HEK293 (cell line): ENCODE data around the gene MADCAM1.
A peak's percentile ranks its signal among the peaks of the same experiment; 100 is the strongest.

Experiments used
- BCL11B ChIP-seq: fragments of 450-650 bp; formaldehyde crosslinking; IDR thresholded peaks from 2 replicates; pipeline ENCODE4 v1.5.1; 2016; ENCODE audit warnings: low read depth, missing biosample characterization, missing genetic modification characterization
- EGR2 ChIP-seq: fragments of 450-650 bp; formaldehyde crosslinking; IDR thresholded peaks from 2 replicates; pipeline ENCODE4 v1.5.1; 2016; ENCODE audit warnings: low read depth, missing biosample characterization, missing genetic modification characterization
- GLIS1 ChIP-seq: fragments of 450-650 bp; formaldehyde crosslinking; IDR thresholded peaks from 2 replicates; pipeline ENCODE4 v1.5.1; 2016; ENCODE audit warnings: missing biosample characterization, missing genetic modification characterization
- GLIS2 ChIP-seq: fragments of 450-650 bp; formaldehyde crosslinking; IDR thresholded peaks from 2 replicates; pipeline ENCODE4 v1.5.1; 2016; ENCODE audit warnings: missing biosample characterization, missing genetic modification characterization
- HOXA7 ChIP-seq: sonication (generic); formaldehyde crosslinking; IDR thresholded peaks from 2 replicates; pipeline ENCODE4 v1.8.1; 2022; ENCODE audit warnings: missing genetic modification reagents, borderline replicate concordance
- IKZF3 ChIP-seq: fragments of 450-650 bp; IDR thresholded peaks from 2 replicates; pipeline ENCODE4 v1.5.0; 2018; ENCODE audit warnings: missing biosample characterization, mild to moderate bottlenecking, missing genetic modification characterization, moderate library complexity
- KLF1 ChIP-seq: fragments of 450-650 bp; formaldehyde crosslinking; IDR thresholded peaks from 2 replicates; pipeline ENCODE4 v1.5.1; 2016; ENCODE audit warnings: missing biosample characterization, missing genetic modification characterization
- KLF7 ChIP-seq: fragments of 450-650 bp; formaldehyde crosslinking; IDR thresholded peaks from 2 replicates; pipeline ENCODE4 v1.5.1; 2016; ENCODE audit warnings: missing biosample characterization, missing genetic modification characterization, borderline replicate concordance
- OSR2 ChIP-seq: fragments of 450-650 bp; formaldehyde crosslinking; IDR thresholded peaks from 2 replicates; pipeline ENCODE4 v1.5.1; 2016; ENCODE audit warnings: missing biosample characterization, missing genetic modification characterization
- SALL2 ChIP-seq: fragments of 450-650 bp; formaldehyde crosslinking; IDR thresholded peaks from 2 replicates; pipeline ENCODE4 v1.5.0; 2017; ENCODE audit warnings: missing biosample characterization, mild to moderate bottlenecking, missing genetic modification characterization, borderline replicate concordance
- SCRT1 ChIP-seq: fragments of 450-650 bp; formaldehyde crosslinking; IDR thresholded peaks from 2 replicates; pipeline ENCODE4 v1.5.1; 2016; ENCODE audit warnings: missing biosample characterization, missing genetic modification characterization, borderline replicate concordance
- SCRT2 ChIP-seq: fragments of 450-650 bp; formaldehyde crosslinking; IDR thresholded peaks from 2 replicates; pipeline ENCODE4 v1.5.1; 2016; ENCODE audit warnings: missing biosample characterization, missing genetic modification characterization
- SP2 ChIP-seq: fragments of 450-650 bp; formaldehyde crosslinking; IDR thresholded peaks from 2 replicates; pipeline ENCODE4 v1.5.1; 2016; ENCODE audit warnings: missing biosample characterization, missing genetic modification characterization
- SP7 ChIP-seq: fragments of 450-650 bp; formaldehyde crosslinking; IDR thresholded peaks from 2 replicates; pipeline ENCODE4 v1.5.1; 2016; ENCODE audit warnings: missing biosample characterization, missing genetic modification characterization
- TCF7L2 ChIP-seq: IDR thresholded peaks from 2 replicates; pipeline ENCODE4 v1.6.1; 2011; ENCODE audit warnings: low read depth, mild to moderate bottlenecking, inconsistent platforms, low read length, moderate library complexity, borderline replicate concordance
- ZBTB8A ChIP-seq: fragments of 450-650 bp; formaldehyde crosslinking; IDR thresholded peaks from 2 replicates; pipeline ENCODE4 v1.5.1; 2016; ENCODE audit warnings: missing biosample characterization, missing genetic modification characterization
- ZFP41 ChIP-seq: fragments of 450-650 bp; formaldehyde crosslinking; IDR thresholded peaks from 2 replicates; pipeline ENCODE4 v1.5.1; 2016; ENCODE audit warnings: missing biosample characterization, missing genetic modification characterization, borderline replicate concordance
- ZNF157 ChIP-seq: fragments of 450-650 bp; formaldehyde crosslinking; IDR thresholded peaks from 2 replicates; pipeline ENCODE4 v1.5.1; 2016; ENCODE audit warnings: missing biosample characterization, missing genetic modification characterization
- ZNF223 ChIP-seq: fragments of 450-650 bp; formaldehyde crosslinking; IDR thresholded peaks from 2 replicates; pipeline ENCODE4 v1.5.1; 2016; ENCODE audit warnings: missing biosample characterization, missing genetic modification characterization
- ZNF324 ChIP-seq: fragments of 450-650 bp; formaldehyde crosslinking; IDR thresholded peaks from 2 replicates; pipeline ENCODE4 v1.5.1; 2016; ENCODE audit warnings: missing biosample characterization, missing genetic modification characterization
- ZNF335 ChIP-seq: fragments of 450-650 bp; formaldehyde crosslinking; conservative IDR thresholded peaks from 2 replicates; pipeline ENCODE4 v1.5.1; 2016; ENCODE audit warnings: missing biosample characterization, missing genetic modification characterization
- ZNF48 ChIP-seq: fragments of 450-650 bp; formaldehyde crosslinking; IDR thresholded peaks from 2 replicates; pipeline ENCODE4 v1.5.1; 2016; ENCODE audit warnings: missing biosample characterization, missing genetic modification characterization
- ZNF626 ChIP-seq: fragments of 450-650 bp; sonication (Bioruptor Pico); formaldehyde crosslinking; IDR thresholded peaks from 2 replicates; pipeline ENCODE4 v1.5.1; 2018; ENCODE audit warnings: missing biosample characterization, missing genetic modification characterization, inconsistent platforms
- ZNF658 ChIP-seq: fragments of 450-650 bp; formaldehyde crosslinking; IDR thresholded peaks from 2 replicates; pipeline ENCODE4; 2016; ENCODE audit warnings: missing biosample characterization, missing genetic modification characterization
- ZNF664 ChIP-seq: fragments of 450-650 bp; formaldehyde crosslinking; IDR thresholded peaks from 2 replicates; pipeline ENCODE4 v1.5.1; 2016; ENCODE audit warnings: missing biosample characterization, missing genetic modification characterization
- ZNF677 ChIP-seq: fragments of 450-650 bp; IDR thresholded peaks from 2 replicates; pipeline ENCODE4 v1.5.0; 2018; ENCODE audit warnings: missing biosample characterization, mild to moderate bottlenecking, missing genetic modification characterization, moderate library complexity
- ZNF701 ChIP-seq: fragments of 450-650 bp; formaldehyde crosslinking; IDR thresholded peaks from 2 replicates; pipeline ENCODE4 v1.5.1; 2016; ENCODE audit warnings: missing biosample characterization, missing genetic modification characterization
- ZNF837 ChIP-seq: fragments of 450-650 bp; formaldehyde crosslinking; IDR thresholded peaks from 2 replicates; pipeline ENCODE4 v1.5.1; 2016; ENCODE audit warnings: missing biosample characterization, missing genetic modification characterization
- TF ChIP-seq, protein P1 (sequence below): fragments of 450-650 bp; formaldehyde crosslinking; IDR thresholded peaks from 2 replicates; pipeline ENCODE4 v1.5.1; 2017; ENCODE audit warnings: missing biosample characterization, missing genetic modification characterization
- TF ChIP-seq, protein P2 (sequence below): fragments of 450-650 bp; formaldehyde crosslinking; IDR thresholded peaks from 2 replicates; pipeline ENCODE4 v1.5.1; 2016; ENCODE audit warnings: missing biosample characterization, missing genetic modification characterization
- TF ChIP-seq, protein P3 (sequence below): fragments of 450-650 bp; formaldehyde crosslinking; IDR thresholded peaks from 2 replicates; pipeline ENCODE4 v1.5.1; 2016; ENCODE audit warnings: missing biosample characterization, missing genetic modification characterization, low read depth
- TF ChIP-seq, protein P4 (sequence below): fragments of 450-650 bp; formaldehyde crosslinking; optimal IDR thresholded peaks from 2 replicates; pipeline ENCODE3; 2016; ENCODE audit warnings: missing biosample characterization, mild to moderate bottlenecking, missing genetic modification characterization
- TF ChIP-seq, protein P5 (sequence below): fragments of 450-650 bp; formaldehyde crosslinking; IDR thresholded peaks from 2 replicates; pipeline ENCODE4 v1.5.1; 2016; ENCODE audit warnings: missing biosample characterization, missing genetic modification characterization

MADCAM1 gene

DNA sequence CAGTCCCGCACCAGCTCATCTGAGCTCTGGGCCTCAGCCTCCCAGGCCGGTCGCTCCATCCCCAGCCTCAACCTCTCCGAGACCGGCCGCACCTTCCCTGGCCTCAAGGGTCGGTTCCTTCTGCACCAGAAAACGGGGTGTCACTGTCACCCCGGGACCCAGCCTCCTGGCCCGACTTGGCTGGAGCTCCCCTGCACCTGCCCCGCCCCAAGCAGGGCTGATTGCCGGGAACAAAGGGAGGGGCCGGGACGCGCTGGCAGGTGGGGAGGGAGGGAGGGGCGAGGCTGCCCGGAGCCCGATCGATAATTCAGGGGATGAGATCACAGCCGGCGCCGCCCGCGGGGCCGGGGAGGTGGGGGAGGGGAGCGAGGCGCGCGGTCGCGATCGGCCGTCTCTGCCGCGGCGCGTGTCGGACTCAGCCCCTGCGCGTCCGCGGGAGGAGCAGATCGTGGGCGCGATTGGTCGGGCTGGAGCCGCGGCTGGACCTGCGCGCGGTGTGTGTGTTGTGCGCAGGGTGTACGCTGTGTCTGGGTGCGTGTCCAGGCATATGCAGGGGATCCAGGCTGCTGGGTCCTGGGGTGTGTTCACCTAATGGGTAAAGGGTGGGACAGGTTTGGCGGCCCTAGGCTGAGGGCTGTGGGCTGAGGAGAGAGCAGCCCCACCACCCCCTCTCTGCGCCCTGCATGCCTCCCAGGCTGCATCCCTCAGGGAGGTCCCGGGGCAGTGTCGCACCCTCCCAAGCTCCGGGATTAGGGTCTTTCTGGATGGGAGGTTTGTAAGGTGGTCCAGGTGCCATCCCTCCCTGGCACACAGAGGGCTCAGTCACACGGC lies 34.4 kb upstream of the MADCAM1 start (continued):
- TF ChIP-seq, protein P1, sequence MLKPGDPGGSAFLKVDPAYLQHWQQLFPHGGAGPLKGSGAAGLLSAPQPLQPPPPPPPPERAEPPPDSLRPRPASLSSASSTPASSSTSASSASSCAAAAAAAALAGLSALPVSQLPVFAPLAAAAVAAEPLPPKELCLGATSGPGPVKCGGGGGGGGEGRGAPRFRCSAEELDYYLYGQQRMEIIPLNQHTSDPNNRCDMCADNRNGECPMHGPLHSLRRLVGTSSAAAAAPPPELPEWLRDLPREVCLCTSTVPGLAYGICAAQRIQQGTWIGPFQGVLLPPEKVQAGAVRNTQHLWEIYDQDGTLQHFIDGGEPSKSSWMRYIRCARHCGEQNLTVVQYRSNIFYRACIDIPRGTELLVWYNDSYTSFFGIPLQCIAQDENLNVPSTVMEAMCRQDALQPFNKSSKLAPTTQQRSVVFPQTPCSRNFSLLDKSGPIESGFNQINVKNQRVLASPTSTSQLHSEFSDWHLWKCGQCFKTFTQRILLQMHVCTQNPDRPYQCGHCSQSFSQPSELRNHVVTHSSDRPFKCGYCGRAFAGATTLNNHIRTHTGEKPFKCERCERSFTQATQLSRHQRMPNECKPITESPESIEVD (tag by site-specific recombination) = no peak
- 0 out of 2 replicates have a peak, but pooled peaks have one; percentile 21 for TF ChIP-seq OSR2 (tag by site-specific recombination)
- TF ChIP-seq GLIS1 (tag by site-specific recombination) = peak; percentile 62
- TF ChIP-seq, protein P2, sequence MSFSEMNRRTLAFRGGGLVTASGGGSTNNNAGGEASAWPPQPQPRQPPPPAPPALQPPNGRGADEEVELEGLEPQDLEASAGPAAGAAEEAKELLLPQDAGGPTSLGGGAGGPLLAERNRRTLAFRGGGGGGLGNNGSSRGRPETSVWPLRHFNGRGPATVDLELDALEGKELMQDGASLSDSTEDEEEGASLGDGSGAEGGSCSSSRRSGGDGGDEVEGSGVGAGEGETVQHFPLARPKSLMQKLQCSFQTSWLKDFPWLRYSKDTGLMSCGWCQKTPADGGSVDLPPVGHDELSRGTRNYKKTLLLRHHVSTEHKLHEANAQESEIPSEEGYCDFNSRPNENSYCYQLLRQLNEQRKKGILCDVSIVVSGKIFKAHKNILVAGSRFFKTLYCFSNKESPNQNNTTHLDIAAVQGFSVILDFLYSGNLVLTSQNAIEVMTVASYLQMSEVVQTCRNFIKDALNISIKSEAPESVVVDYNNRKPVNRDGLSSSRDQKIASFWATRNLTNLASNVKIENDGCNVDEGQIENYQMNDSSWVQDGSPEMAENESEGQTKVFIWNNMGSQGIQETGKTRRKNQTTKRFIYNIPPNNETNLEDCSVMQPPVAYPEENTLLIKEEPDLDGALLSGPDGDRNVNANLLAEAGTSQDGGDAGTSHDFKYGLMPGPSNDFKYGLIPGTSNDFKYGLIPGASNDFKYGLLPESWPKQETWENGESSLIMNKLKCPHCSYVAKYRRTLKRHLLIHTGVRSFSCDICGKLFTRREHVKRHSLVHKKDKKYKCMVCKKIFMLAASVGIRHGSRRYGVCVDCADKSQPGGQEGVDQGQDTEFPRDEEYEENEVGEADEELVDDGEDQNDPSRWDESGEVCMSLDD (tag by site-specific recombination) = peak; percentile 95
- no peak for TF ChIP-seq ZNF48 (tag by site-specific recombination)
- TF ChIP-seq, protein P3, sequence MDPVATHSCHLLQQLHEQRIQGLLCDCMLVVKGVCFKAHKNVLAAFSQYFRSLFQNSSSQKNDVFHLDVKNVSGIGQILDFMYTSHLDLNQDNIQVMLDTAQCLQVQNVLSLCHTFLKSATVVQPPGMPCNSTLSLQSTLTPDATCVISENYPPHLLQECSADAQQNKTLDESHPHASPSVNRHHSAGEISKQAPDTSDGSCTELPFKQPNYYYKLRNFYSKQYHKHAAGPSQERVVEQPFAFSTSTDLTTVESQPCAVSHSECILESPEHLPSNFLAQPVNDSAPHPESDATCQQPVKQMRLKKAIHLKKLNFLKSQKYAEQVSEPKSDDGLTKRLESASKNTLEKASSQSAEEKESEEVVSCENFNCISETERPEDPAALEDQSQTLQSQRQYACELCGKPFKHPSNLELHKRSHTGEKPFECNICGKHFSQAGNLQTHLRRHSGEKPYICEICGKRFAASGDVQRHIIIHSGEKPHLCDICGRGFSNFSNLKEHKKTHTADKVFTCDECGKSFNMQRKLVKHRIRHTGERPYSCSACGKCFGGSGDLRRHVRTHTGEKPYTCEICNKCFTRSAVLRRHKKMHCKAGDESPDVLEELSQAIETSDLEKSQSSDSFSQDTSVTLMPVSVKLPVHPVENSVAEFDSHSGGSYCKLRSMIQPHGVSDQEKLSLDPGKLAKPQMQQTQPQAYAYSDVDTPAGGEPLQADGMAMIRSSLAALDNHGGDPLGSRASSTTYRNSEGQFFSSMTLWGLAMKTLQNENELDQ = no peak
- peak; percentile 86; the same call in 1 of the 2 replicates for TF ChIP-seq BCL11B (tag by site-specific recombination)
- no peak for TF ChIP-seq ZNF157 (tag by site-specific recombination)
- TF ChIP-seq, protein P4, sequence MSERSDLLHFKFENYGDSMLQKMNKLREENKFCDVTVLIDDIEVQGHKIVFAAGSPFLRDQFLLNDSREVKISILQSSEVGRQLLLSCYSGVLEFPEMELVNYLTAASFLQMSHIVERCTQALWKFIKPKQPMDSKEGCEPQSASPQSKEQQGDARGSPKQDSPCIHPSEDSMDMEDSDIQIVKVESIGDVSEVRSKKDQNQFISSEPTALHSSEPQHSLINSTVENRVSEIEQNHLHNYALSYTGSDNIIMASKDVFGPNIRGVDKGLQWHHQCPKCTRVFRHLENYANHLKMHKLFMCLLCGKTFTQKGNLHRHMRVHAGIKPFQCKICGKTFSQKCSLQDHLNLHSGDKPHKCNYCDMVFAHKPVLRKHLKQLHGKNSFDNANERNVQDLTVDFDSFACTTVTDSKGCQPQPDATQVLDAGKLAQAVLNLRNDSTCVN = peak; percentile 85
- TF ChIP-seq SALL2 (tag by site-specific recombination) = no peak
- peak; percentile 59; the same call in 1 of the 2 replicates for TF ChIP-seq SP7 (tag by site-specific recombination)
- no peak for TF ChIP-seq SCRT1
- TF ChIP-seq ZNF335 (tag by site-specific recombination) = peak; percentile 73
- TF ChIP-seq ZNF837 (tag by site-specific recombination) = 0 out of 2 replicates have a peak, but pooled peaks have one; percentile 46
- peak; percentile 67; the same call in 1 of the 2 replicates for TF ChIP-seq TCF7L2
- TF ChIP-seq HOXA7 (CRISPR knock-in tag) = no peak
- TF ChIP-seq SCRT2 (tag by site-specific recombination) = peak; percentile 61
- peak; percentile 84 for TF ChIP-seq IKZF3 (tag by site-specific recombination)
- TF ChIP-seq ZNF324 = no peak
- TF ChIP-seq ZNF701 (tag by site-specific recombination) = no peak
- 0 out of 2 replicates have a peak, but pooled peaks have one; percentile 28 for TF ChIP-seq EGR2 (tag by site-specific recombination)
- TF ChIP-seq, protein P5, sequence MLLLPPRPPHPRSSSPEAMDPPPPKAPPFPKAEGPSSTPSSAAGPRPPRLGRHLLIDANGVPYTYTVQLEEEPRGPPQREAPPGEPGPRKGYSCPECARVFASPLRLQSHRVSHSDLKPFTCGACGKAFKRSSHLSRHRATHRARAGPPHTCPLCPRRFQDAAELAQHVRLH (tag by site-specific recombination) = no peak
- TF ChIP-seq KLF1 (tag by site-specific recombination) = peak; percentile 83
- TF ChIP-seq ZFP41 (tag by site-specific recombination) = no peak
- peak; percentile 56 for TF ChIP-seq KLF7
- TF ChIP-seq ZNF658 (tag by site-specific recombination) = no peak
- no peak for TF ChIP-seq ZNF664 (tag by site-specific recombination)
- TF ChIP-seq GLIS2 (tag by site-specific recombination) = peak; percentile 46; the same call in 1 of the 2 replicates
- peak; percentile 92 for TF ChIP-seq ZBTB8A (tag by site-specific recombination)
- TF ChIP-seq ZNF223 = peak; percentile 77; the same call in 1 of the 2 replicates
- TF ChIP-seq ZNF677 (tag by site-specific recombination) = no peak
- TF ChIP-seq ZNF626 (tag by site-specific recombination) = no peak
- TF ChIP-seq SP2 (tag by site-specific recombination) = peak; percentile 60
